PC-3 (cell line): ENCODE data around the gene FGF18.

Source experiments
- EZH2phosphoT487 ChIP-seq: fragments of 300-600 bp; sonication (generic); IDR thresholded peaks from 2 replicates; pipeline ENCODE4 v1.6.1; 2018; ENCODE audit warnings: mild to moderate bottlenecking, antibody characterized with exemption, low read length, borderline replicate concordance
- TF ChIP-seq, protein P1 (sequence below): fragments of 300-600 bp; sonication (generic); conservative IDR thresholded peaks from 2 replicates; pipeline ENCODE4 v1.5.1; 2017; ENCODE audit warnings: antibody characterized with exemption, low read depth, mild to moderate bottlenecking, low read length

DNA sequence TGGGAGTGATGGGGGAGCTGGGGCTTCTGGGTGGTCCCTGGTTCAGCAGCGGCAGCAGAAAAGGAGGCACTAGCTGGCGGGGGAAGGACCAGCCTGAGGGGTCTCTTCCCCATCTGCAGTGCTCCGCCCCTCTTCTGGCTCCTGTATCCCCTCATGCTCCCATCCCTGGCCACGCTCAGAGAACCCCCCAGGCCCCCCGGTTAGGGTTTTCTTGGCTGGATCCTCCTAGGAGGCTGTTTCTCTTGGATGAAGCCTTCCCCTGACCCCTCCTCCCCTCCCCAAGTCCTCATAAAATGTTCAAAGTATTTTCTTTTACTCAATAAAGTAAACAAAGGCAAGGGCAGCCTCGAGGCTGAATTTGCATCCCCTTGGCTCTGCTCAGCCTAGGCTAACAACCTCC is 60.8 kb downstream of the FGF18 start:
- TF ChIP-seq EZH2phosphoT487 = no peak
- TF ChIP-seq, protein P1, sequence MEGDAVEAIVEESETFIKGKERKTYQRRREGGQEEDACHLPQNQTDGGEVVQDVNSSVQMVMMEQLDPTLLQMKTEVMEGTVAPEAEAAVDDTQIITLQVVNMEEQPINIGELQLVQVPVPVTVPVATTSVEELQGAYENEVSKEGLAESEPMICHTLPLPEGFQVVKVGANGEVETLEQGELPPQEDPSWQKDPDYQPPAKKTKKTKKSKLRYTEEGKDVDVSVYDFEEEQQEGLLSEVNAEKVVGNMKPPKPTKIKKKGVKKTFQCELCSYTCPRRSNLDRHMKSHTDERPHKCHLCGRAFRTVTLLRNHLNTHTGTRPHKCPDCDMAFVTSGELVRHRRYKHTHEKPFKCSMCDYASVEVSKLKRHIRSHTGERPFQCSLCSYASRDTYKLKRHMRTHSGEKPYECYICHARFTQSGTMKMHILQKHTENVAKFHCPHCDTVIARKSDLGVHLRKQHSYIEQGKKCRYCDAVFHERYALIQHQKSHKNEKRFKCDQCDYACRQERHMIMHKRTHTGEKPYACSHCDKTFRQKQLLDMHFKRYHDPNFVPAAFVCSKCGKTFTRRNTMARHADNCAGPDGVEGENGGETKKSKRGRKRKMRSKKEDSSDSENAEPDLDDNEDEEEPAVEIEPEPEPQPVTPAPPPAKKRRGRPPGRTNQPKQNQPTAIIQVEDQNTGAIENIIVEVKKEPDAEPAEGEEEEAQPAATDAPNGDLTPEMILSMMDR = no peak
